BE2C (cell line): Measurements from ENCODE around the gene ANKRD33B.
A peak's percentile ranks its signal among the peaks of the same experiment; 100 is the strongest.

Experiments used
- DNase-seq: peaks from one replicate; pipeline ENCODE4 v3.0.0-alpha.2; 2020
- H3K27me3 ChIP-seq: fragments of 250-450 bp; sonication (Bioruptor Pico); 2 replicates; pipeline ENCODE4 v1.5.1; 2020; ENCODE audit warnings: mild to moderate bottlenecking
- H3K36me3 ChIP-seq: fragments of 250-450 bp; sonication (Bioruptor Pico); 2 replicates; pipeline ENCODE4 v1.5.1; 2020; ENCODE audit warnings: mild to moderate bottlenecking
- H3K4me1 ChIP-seq: fragments of 250-450 bp; sonication (Bioruptor Pico); 2 replicates; pipeline ENCODE4 v1.5.1; 2020
- H3K4me3 ChIP-seq: 2 replicates; pipeline ENCODE4 v1.5.1; 2011; ENCODE audit warnings: low read depth, low read length
- H3K9me3 ChIP-seq: fragments of 250-450 bp; sonication (Bioruptor Pico); 2 replicates; pipeline ENCODE4 v1.5.1; 2020
- CTCF ChIP-seq: IDR thresholded peaks from 2 replicates; pipeline ENCODE4 v1.5.1; 2012; ENCODE audit warnings: mild to moderate bottlenecking, low read depth, low read length

The ANKRD33B gene

GRCh38 chr5:10624206-10624605, 60.3 kb downstream of the ANKRD33B start:
- Histone ChIP-seq H3K4me1 (no peaks in the 10 kb centered on the region), H3K4me3 (no peak overlapping the region), H3K36me3 (no peaks in the 10 kb centered on the region), H3K27me3 (no peaks in the 10 kb centered on the region), H3K9me3 (no peaks in the 10 kb centered on the region)
- no peak for DNase-seq
- no peak for TF ChIP-seq CTCF

GRCh38 chr5:10624679-10625078, 60.8 kb downstream of the ANKRD33B start:
- Histone ChIP-seq H3K36me3 (no peaks in the 10 kb centered on the region), H3K9me3 (no peaks in the 10 kb centered on the region), H3K4me3 (no peak overlapping the region), H3K27me3 (no peaks in the 10 kb centered on the region), H3K4me1 (no peaks in the 10 kb centered on the region)
- DNase-seq, result no peak
- no peak for TF ChIP-seq CTCF

- no peak for TF ChIP-seq CTCF
- H3K4me1 ChIP-seq, result no peaks in the 10 kb centered on the region
- no peaks in the 10 kb centered on the region for H3K27me3 ChIP-seq
- H3K36me3 ChIP-seq, result no peaks in the 10 kb centered on the region
- no peaks in the 10 kb centered on the region for H3K9me3 ChIP-seq
- H3K4me3 ChIP-seq, result no peak overlapping the region
- no peak for DNase-seq
Measured at GRCh38 chr5:10625700-10626472, 62.0 kb downstream of the ANKRD33B start.

GRCh38 chr5:10626473-10627013, 62.7 kb downstream of the ANKRD33B start:
- no peaks in the 10 kb centered on the region for H3K4me1 ChIP-seq
- H3K27me3 ChIP-seq, result no peaks in the 10 kb centered on the region
- H3K9me3 ChIP-seq, result no peaks in the 10 kb centered on the region
- no peak for TF ChIP-seq CTCF
- H3K36me3 ChIP-seq, result no peaks in the 10 kb centered on the region
- no peak for DNase-seq
- H3K4me3 ChIP-seq, result no peak overlapping the region

- H3K27me3 ChIP-seq, result no peaks in the 10 kb centered on the region
- TF ChIP-seq CTCF, result no peak
- no peaks in the 10 kb centered on the region for H3K4me1 ChIP-seq
- H3K36me3 ChIP-seq, result no peaks in the 10 kb centered on the region
- no peak for DNase-seq
- H3K9me3 ChIP-seq, result no peaks in the 10 kb centered on the region
- H3K4me3 ChIP-seq, result peak overlapping the region; percentile 59
Measured at GRCh38 chr5:10627160-10627701, 63.4 kb downstream of the ANKRD33B start.

- H3K4me3 ChIP-seq, result no peak overlapping the region
- no peaks in the 10 kb centered on the region for H3K27me3 ChIP-seq
- no peak for DNase-seq
- no peaks in the 10 kb centered on the region for H3K4me1 ChIP-seq
- no peaks in the 10 kb centered on the region for H3K9me3 ChIP-seq
- TF ChIP-seq CTCF, result no peak
- no peaks in the 10 kb centered on the region for H3K36me3 ChIP-seq
Measured at GRCh38 chr5:10628601-10629000, 64.7 kb downstream of the ANKRD33B start.
